ENCODE results near the gene MFN2.

Gene MFN2

DNA sequence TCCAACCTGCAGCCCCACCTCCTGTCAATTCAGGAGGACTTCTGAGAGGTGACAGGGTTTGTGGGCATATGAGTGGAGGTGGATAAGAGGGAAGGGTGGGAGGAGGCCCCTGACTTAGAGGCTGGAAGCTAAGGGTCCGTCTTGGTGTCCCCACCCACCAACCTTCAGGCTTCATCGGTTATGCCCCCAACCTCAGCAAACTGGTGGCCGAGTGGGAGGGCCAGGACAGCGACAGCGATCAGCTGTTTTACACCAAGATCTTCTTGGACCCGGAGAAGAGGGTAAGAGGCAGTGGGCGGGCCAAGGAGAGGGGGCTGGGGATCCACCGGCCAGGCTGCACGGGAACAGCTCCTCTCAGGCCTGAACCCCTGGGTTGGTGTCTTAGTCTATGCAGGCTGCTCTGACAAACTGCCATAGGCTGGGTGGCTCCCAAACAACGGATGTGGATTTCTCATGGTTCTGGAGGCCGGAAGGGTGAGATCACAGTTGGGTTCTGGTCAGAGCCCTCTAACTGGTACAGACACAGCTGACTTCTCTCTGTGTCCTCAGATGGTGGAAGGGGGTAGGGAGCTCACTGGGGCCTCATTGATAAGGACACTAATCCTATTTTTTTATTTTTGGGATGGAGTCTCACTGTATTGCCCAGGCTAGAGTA, 27.7 kb upstream of the MFN2 start:
- no peak overlapping the region for H3K27ac ChIP-seq

DNA sequence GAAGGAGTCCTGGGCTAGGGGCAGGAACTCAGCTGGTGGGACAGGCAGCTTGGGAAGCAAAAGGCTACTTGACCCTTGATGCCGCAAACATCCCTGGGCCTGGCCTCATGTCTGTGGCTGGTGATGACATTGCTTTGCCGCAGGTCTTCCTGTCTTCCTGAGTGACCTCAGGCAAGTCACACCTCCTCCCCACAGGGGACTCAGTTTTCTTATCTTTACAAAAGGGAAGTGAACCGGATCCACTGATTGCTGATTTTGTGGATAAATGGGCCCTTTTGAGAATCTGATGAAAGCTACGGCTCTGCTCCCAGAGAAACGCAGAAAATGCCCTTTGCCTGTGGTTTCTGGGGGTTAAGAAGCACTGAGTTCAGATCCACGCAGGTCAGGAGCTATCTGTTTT, 25.0 kb upstream of the MFN2 start:
- TF ChIP-seq, protein P1, sequence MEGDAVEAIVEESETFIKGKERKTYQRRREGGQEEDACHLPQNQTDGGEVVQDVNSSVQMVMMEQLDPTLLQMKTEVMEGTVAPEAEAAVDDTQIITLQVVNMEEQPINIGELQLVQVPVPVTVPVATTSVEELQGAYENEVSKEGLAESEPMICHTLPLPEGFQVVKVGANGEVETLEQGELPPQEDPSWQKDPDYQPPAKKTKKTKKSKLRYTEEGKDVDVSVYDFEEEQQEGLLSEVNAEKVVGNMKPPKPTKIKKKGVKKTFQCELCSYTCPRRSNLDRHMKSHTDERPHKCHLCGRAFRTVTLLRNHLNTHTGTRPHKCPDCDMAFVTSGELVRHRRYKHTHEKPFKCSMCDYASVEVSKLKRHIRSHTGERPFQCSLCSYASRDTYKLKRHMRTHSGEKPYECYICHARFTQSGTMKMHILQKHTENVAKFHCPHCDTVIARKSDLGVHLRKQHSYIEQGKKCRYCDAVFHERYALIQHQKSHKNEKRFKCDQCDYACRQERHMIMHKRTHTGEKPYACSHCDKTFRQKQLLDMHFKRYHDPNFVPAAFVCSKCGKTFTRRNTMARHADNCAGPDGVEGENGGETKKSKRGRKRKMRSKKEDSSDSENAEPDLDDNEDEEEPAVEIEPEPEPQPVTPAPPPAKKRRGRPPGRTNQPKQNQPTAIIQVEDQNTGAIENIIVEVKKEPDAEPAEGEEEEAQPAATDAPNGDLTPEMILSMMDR (conservative IDR thresholded peaks at IDR 0.05): no peak
- H3K27ac ChIP-seq: no peak overlapping the region

More for the DNA sequence above, 27.7 kb upstream of the MFN2 start:
- TF ChIP-seq, protein P1 (conservative IDR thresholded peaks at IDR 0.05): no peak

DNA sequence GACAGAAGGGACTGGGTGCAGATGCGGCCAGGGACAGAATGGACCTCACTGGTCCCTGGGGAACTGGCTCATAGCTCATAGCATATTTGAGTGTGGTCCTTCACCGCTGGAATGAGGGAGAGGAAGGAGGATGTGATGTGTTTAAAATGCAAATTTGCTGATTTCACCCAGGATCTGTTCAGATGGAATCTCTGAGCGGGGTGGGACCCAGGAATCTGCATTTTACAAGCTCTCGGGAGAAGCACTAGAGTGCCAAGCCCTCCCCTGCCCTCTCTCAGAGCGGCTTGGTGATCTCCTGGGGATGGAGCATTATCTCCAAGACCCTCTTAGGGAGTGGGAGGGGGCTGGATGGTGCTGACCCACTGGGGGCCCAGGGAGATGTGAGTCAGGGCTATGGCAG, 22.8 kb upstream of the MFN2 start:
- no peak overlapping the region for H3K27ac ChIP-seq
- TF ChIP-seq, protein P1 (conservative IDR thresholded peaks at IDR 0.05): no peak

DNA sequence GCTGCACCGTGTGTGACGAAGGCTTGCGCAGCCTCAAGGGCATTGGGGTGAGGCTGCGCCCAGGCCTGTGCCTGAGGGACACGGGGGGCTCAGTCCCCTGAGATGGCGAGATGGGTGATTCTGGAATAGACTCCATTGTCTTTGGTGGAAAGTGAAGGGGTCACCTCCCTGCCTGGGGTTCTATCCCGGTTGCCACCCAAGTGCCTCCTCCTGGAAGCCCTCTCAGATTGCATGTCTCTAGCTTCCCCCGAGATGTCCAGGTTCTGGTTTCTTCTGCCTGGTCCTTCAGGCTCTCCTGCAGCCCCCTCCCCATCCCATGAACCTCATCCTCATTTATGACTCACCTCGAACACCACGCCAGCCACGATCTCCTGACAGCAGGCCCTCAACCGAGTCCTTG, 22.3 kb upstream of the MFN2 start:
- no peak overlapping the region for H3K27ac ChIP-seq
- TF ChIP-seq, protein P1 (conservative IDR thresholded peaks at IDR 0.05): no peak

DNA sequence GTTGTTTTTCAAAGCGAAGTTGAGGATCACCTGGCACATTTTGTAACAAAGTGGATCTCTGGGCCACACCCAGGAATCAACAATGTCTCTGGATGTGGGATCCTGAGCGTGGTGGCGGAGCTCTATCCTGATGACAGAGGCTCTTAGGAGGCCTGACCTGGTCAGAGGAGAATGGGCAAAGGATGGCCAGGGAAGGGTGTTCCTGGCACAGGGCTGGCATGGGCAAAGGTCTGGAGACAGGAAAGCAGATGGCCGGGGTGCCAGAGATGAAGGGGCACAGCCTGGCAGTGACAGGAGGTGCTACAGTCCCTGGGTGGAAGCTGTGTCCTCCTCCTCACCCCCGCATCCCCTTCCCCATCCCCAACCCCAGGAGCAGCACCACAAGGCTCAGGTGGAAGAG, 20.0 kb upstream of the MFN2 start:
- TF ChIP-seq, protein P1 (conservative IDR thresholded peaks at IDR 0.05): no peak
- peak overlapping the region; percentile 69 for H3K27ac ChIP-seq

DNA sequence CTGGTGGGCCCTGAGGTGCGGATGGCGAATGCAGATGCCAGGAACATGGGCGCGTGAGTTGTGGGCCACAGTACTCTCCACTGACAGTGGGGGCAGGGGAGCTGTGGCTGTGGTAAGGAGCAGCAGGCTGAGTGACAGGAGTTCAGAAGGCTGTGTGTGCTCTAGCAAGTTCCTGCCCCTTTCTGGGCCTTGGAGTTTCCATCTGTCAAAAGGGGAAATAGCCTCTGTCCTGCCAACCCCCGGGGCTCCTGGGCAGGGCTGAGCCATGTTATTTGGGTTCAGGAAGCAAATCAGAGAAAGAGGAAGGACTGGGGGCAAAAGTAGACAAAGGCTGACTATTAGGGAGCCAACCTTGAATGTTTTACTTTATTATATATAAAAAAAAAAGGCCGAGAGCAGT, 19.5 kb upstream of the MFN2 start:
- H3K27ac ChIP-seq: peak overlapping the region; percentile 69
- TF ChIP-seq, protein P1 (conservative IDR thresholded peaks at IDR 0.05): no peak

DNA sequence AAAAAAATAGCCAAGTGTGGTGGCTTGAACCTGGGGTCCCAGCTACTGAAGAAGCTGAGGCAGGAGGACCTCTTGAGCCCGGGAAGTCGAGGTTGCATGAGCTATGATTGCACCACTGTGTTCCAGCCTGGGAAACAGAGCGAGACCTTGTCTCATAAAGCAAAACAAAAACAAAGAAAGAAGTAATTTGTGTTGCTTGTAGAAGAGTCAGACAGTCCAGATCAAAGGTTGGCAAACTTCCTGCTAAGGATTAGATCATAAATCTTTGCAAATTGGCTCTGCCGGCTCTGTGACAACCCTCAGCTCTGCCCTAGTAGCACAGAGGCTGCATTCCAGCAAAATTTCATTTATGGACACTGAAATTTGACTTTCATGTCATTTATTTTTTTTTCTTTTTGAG, 19.0 kb upstream of the MFN2 start:
- peak overlapping the region; percentile 69 for H3K27ac ChIP-seq
- TF ChIP-seq, protein P1 (conservative IDR thresholded peaks at IDR 0.05): no peak

Data from VCaP (cell line).